Limb (tissue), 2 donors: ENCODE results near the gene NEK10.
"Not testable (repeated sequence)": the region's sequence is repeated elsewhere in the genome, so short reads cannot be mapped to it uniquely, and the experiment has no call there.

Experiments
- DNase-seq, 2 donors: peaks; one replicate each; pipeline ENCODE4 v3.0.0-alpha.2; 2016; ENCODE audit errors: extremely low spot score in 2 of 2

Gene NEK10

DNA sequence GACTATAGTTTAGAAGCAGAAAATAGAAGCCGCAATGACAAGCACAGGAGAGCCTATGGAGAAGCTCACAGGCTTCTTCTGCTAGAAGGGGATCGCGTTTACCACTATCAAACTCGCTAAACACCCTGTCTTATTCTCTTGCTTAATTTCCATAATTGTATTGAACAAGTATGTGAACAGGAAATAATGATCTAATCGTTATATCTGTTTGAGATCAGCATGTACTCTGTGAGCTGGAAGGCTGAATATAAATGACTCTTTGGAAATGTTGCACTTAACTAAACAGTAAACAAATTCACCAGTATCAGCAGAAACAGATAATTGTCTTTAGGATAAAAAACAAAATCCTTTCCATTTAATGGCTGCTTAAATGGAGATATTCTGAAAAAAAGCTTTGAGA is 15.0 kb downstream of the NEK10 start:
- no peak for DNase-seq

DNA sequence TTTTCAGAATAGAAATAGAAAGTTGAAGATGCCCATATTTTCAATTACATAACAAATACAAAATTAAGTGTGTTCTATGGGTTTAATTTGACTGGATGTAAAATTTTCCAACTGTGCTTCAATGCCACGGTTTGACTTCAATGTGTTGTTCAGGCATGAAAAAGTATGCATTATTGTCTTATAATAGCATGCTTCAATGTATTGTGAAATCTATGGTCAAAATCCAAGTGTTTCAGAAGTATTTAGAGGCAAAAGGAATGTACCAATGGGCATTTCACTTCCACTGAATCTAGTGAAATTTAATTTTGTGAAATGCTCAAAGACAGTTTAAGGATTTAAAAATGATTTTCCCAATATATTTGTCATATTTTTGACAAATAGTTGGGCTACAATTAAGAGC is 16.0 kb downstream of the NEK10 start:
- DNase-seq, result no peak

DNA sequence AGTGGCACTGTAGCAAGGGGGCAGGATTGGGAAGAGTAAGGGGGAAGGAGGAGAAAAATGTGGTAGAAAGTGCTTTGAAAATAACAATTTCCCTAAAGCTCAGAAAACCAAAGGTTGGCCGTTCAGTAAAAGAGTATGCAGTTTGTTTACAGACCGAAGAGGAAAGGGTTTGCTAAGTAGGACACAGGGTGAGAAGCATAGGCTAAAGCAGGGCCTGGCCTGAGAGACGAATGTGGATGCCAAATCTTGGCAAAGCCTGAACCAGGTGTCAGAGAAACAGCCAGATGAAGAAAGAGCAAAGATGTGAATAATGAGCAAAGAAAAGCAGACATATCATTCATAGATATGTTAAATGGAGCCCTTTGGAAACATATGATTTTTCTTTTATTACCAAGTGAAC is 17.1 kb downstream of the NEK10 start:
- no peak for DNase-seq

DNA sequence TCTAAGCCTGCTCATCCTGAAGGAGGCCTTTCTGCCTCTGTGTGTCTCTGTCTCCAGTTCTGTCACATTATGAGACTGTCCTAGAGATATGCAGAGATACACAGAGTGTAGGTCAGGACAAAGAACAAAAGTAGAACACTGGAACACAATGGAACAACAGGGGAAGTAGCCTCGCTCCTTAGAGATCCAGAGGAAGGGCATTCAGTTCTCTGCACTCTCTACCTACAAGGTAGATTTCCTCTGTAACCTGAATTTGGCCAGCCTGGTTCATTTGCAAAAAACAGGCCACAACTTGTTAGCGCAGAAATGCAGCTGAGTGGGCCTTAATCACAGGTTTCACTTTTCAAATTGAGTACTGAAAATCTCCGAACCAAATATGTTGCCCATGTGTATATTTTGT is 19.4 kb downstream of the NEK10 start:
- DNase-seq, result no peak

DNA sequence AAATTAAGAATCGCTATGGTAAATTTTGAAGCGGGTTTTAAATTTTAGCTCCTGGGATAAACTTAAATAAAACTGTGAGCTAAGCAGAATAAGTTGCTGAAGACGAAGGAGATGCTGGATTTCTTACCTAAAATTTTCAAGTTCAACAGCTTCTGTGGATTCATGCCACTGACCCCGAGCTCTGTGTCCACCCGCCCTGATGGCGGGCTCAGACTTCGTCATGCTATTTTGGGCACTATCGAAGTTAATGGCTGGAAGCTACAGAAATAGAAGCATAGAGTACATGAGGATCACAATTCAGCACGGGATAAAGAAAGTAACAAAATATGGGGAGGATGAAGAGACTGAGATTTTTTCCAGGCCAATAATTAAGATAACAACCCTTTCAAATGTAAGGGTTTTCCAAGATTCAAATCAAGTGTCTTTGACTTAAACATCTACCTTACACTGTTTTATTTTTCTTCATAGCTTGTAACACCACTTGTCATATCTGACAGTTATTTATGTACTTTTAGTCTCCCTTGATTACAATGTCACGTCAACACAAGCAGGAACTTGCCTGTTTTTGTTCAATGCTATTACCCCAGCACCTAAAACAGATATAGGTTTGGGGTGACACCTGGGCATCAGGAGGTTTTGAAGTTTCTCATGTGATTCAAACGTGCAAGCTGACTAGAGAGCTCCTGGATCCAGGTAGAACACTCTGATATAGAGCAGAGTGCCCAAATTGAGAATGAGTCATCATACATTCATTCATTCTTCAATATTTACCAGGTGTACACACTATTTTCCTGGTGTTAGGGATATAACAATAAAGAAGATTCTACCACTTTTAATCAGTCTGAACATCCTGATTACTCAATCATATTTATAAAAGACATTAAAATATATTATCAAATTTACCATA is 23.0 kb downstream of the NEK10 start:
- DNase-seq, result no peak

DNA sequence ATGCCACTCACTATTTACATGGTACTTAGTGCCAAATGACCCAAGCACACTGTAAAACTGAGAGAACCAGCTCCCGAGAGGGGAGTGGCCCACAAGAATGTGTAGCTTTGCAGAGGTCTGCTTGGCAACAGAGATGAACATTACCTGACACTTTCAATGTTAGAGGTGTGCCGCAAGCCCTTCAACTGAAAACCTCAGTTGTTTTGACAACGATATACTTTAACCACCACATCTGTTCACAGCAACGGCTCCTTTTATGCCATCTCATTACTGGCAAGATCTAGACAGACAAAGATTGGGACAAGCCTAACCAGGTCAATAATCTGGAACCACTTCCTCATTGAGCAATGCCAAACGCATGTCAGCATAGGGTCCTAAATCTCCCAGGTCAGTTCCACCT is 23.7 kb downstream of the NEK10 start:
- no peak for DNase-seq

DNA sequence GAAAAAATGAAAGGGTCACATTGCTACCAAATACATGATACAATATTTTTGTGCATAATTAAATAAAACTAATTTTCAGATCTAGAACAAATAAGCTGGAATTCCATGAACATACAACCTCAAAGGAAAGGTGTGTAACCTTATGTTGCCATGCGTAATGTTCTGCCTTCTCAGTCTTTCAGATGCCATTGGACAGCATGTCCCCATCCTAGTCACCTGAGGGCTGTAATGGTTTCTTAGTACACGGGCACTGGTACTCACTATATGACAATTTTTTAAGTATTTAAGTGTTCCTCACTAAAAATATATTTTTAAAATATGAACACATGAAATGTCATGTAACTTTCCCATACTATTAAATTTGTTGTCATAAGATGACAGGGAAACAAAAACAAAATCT is 24.1 kb downstream of the NEK10 start:
- DNase-seq, result no peak

DNA sequence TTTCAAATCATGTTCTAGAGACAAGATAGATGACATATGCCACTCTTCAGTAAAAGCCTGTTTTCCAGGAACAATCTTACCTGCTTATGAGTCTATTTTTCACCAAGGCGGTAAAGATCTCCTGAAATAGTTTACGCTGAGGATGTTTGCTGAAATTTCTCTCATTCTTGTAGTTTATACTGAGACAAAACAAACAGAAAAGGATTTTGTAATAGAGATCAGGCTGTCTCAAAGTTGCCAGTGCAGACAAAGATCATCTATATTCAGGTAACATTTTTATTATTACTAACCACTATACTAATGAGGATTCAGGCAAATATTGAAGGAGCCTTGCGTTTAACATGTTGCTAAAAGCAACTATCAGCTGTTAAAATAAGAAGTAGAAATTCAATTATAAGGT is 25.0 kb downstream of the NEK10 start:
- DNase-seq, result no peak

DNA sequence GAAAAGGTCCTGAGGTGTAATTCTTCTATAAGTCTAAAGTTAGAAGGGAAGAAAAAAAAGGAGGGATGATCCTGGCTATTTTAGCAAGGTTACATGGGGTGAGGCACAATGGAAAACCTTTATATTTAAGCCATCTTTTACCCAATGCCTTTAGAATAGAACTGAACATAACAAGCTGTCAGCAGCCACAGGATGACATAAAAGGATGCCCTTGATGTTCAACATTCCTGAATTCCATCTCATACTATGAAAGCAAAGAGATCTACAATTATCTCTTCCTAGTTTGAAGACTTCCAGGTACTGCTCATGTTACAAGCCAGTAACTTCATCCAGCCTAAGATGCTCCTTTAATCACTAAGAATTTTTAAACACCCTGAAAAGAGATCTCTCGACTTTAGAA is 26.9 kb downstream of the NEK10 start:
- DNase-seq, result no peak

DNA sequence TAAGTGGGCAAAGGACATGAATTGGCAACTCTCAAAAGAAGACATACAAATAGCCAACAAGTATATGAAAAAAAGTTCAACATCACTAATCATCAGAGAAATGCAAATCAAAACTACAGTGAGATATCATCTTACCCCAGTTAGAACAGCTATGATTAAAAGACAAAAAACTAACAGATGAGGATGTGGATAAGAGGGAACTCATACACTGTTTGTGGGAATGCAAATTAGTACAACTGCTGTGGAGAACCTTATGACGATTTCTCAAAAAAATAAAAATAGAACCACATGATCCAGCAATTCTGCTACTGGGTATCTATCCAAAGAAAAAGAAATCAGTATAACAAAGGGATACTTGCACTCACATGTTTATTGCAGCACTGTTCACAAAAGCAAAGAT is 28.6 kb downstream of the NEK10 start:
- no peak for DNase-seq

DNA sequence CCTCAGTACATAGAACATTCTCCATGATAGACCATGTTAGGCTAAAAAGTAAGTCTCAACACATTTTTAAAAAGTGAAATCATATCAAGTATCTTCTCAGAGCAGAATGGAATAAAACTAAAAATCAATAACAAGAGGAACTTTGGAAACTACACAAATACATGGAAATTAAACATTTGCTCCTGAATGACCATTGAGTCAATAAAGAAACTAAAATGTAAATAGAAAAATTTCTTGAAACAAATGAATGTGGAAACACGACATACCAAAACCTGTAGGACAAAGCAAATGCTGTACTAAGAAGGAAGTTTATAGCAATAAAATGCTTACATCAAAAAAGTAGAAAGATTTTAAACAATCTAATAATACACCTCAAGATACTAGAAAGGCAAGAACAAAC is 33.6 kb downstream of the NEK10 start:
- DNase-seq, result no peak

DNA sequence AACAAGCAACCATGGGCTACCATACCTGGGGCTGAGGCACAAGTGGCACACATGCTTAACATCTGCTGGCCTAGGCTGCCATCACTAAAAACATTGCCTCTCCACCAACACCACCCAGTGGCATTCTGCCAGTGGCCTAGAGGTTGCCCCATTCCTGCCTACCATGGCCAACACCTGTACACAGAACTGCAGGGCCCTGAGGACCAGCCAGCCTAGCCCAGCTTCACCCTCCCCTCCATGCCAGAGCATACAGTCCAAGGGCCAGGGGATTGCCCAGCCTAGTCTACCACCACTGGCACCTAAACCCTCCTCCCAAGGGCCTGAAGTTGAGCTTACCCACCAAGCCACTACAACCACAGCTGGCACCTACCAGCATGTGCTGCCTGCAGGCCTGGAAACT is 35.3 kb downstream of the NEK10 start:
- no peak for DNase-seq

DNA sequence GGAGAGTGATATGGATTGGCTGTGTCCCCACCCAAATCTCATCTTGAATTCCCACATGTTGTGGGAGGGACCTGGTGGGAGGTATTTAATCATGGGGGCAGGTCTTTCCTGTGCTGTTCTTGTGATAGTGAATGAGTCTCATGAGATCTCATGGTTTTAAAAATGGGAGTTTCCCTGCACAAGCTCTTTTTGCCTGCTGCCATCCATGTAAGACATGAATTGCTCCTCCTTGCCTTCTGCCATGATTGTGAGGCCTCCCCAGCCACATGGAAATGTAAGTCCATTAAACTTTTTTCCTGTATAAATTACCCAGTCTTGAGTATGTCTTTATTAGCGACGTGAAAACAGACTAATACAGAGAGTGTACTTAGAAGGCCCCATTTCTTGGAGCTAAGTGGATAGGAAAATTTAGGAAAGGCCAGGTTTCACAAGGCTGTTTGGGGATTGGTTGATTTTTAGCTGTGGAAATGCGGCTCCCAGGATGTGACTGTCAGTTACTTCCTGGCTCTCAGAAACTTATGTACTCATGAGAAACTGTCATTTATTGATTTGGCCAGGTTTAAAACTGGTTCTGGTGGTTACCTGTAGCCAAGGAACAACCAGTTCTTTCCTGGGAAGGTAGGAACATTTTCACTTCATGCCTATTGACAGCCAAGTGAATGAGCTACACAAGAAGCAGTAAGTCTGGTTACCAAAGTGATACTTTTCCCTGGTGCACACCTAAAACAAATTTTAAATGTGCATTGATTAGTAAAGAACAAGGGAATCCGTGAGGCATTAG is 40.0 kb downstream of the NEK10 start:
- DNase-seq, result not testable (repeated sequence)

DNA sequence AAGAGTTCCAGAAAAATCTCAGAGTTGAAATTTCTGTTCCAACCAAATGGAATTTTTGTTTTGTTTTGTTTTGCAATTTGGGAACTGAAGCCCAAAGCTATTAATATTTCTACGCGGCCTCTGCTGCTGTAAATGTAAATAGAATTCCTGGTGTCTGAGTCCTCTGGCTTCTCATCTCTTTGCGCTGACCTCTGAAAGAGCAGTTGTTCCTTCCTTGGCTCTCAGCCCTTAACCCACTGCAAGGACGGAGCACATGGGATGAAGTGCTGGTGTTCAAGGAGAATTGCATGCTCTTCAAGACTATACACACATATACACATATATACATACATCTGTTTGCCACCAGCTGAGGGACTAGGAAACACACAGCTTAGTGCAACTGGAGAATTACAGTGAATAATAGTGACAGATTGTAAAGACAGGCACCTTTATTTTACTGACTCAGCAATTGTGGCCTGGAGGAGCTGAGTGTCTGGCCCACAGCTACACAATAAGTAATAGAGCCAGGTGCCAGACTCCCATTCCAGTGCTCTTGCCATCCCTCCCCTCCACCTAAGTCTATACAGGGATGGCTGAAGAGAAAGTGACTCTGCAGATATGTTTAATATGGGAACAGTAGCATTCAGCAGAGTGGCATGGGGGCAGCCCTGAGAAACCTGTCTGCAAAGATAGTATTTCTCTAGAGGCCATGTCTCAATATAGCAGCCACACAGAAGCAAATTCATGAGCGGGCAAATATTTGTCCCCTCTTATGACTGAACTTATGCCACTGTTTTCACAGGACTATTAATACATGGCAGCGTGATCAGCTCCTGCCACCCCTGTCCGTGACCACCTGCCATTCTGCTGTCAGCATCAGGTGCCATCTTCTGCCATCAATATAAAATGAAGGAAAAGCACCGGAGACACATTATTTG is 42.3 kb downstream of the NEK10 start:
- peak in 1 of 2 donors; percentile 24 for DNase-seq

DNA sequence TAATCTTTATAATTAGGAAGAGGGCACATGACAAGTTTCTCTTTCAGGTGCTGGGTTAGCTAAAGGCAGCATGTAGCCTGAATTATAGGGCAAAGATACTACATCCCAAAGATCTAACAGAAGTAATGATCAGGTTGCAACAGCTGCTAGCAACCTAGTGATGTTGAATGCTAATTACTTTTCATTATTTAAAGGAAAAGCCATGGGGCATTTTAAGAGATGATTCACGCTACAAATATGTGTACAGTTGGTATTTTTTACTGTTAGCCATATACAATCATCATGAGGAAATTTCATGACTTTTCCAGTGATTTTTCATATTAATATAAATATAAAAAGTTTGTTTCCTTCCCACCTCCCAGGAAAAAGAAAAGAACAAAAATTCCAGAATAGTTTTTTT is 43.0 kb downstream of the NEK10 start:
- no peak for DNase-seq

DNA sequence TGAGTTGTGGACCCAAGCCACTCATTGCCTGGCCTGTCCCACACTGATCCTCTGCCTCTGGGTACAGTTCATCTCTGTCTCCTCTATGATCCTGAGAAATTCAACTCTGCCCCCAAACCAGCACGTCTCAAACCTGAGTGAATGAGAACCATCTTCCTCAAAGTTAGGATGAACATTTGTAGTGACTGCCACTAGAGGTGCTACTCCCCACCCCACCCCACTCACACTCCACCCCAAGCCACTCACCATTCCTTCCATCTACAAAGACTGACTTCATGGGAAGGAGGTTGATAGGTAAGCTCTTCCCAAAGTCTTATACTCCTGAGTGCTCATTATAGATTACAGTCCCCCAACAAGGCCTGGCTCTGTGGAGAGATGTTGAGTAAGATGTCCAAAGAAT is 43.8 kb downstream of the NEK10 start:
- DNase-seq, result no peak

DNA sequence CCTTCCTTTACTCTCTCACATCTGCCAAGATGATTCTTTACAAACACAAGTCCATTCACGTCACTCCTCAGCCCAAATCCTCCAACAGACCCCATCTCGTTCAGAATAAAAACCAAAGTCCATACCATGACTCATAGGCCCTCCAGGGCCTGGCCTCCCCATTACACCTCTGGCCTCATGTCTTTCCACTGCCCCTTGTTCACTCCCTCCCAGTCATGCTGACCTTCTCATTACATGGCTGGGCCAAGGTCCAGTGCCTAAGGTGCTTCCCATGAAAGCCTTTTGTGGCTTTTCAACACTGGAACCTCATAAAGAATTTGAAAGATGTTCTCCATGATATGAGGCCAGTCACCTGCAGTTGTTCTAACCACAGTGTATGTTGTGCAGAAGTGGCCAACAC is 44.5 kb downstream of the NEK10 start:
- no peak for DNase-seq

DNA sequence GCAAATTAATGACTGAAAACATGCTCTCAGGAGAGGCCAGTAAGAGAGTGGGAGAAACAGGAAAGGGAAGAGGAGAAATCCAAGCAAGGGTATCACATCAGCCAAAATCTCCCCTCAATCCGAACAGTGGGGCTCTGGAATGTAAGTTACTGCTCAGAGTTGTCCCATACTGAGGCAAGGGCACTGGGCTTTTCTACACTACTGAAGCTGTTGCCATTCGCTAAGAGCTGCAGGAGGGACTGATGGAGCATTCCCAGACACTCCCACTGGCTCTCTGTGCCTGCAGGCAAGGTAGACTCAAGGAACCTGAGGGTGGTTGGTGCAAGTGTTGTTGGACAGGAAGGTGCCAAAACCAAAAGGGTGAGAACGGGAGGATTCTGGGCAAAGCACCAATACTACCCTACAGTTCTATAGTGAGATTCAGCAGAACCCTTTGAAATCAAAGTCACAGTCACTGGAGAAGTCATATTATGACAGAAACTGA is 46.1 kb downstream of the NEK10 start:
- no peak for DNase-seq

DNA sequence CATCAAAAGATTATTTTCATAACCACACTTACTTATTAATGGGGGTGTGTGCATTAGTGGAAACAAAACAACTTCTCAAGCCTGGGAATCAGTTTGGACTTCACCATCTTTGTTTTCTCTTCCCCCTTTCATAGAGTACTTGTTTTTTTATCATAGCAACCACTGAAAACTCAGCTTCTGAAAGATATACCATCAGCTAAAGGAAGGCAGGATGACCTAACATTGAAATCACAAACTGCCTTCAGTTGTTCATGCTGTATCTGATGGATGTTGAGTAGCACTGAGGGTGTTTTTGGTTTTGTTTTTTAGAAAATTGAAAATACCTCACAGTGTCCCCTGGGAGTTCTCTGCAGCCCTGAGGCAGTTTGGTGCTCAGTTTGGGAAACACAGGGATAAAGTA is 46.5 kb downstream of the NEK10 start:
- no peak for DNase-seq

DNA sequence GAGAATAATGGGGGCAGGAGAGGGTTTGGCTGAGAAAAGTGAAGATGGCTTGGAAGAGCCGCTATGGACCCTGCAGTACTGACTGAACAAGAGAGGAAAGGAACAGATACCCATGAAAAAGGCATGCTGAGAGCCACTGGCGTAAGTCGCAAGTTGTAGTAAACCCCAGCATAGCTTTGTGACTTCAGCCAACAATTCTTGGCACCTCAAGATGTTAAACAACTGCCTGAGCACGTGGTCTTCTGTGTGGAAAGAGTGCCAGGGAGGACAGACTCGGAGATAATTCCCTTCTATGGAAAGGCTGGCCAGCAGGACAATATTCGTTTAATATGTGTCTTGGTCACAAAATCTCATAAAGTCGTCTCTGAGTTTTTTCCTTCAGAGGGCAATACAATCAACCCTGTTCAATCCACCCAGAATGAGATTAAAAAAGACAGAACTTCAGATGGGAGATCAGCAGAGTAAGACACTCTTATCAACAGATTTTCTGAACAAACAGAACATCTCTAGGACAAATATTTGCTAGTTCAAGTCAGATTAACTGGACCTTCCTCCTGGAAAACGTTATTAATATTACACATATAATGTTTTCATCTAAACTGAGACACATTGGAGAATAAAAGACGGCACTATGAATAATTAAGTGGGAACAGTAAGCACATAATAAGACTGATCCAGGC is 49.2 kb downstream of the NEK10 start:
- no peak for DNase-seq

DNA sequence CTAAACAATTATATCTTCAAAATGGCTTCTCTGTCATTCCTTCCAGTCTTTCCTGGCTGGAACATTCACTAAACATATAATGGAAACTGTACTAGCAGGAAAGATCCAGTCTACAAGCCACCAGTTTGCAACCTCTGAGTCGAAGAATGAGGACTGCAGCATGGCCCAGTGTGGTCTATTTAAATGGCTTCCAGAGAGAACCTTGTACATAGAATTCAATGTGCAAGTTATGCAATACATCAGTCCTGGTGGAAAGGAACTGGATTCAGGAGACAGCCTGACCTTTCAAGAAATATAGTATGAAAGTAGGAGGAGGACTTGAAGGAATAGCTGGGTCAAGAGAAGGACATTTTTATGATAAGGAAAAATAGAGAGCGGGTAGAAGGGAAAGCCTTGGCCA is 49.9 kb downstream of the NEK10 start:
- no peak for DNase-seq
